ENCODE results near the gene MBLAC1.

The MBLAC1 gene

GRCh38 chr7:100088621-100089457 lies 37.9 kb upstream of the MBLAC1 start, which contains the start of gene COPS6:
Gene COPS6 (plus strand): TSS chr7:100088969. CDS start chr7:100088991, 22 bp downstream.
- intact Hi-C loops (cut with DNase I; ENCODE audit: low total_unique reads): loop anchor here (10.0 kb wide), 1 partner anchor 74 kb away; the partner anchor contains the start of gene ZKSCAN1
- TF ChIP-seq, protein P1, sequence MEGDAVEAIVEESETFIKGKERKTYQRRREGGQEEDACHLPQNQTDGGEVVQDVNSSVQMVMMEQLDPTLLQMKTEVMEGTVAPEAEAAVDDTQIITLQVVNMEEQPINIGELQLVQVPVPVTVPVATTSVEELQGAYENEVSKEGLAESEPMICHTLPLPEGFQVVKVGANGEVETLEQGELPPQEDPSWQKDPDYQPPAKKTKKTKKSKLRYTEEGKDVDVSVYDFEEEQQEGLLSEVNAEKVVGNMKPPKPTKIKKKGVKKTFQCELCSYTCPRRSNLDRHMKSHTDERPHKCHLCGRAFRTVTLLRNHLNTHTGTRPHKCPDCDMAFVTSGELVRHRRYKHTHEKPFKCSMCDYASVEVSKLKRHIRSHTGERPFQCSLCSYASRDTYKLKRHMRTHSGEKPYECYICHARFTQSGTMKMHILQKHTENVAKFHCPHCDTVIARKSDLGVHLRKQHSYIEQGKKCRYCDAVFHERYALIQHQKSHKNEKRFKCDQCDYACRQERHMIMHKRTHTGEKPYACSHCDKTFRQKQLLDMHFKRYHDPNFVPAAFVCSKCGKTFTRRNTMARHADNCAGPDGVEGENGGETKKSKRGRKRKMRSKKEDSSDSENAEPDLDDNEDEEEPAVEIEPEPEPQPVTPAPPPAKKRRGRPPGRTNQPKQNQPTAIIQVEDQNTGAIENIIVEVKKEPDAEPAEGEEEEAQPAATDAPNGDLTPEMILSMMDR (IDR thresholded peaks at IDR 0.05): no peak
- Histone ChIP-seq H3K9me3 (no peaks in the 10 kb centered on the region), H3K27me3 (no peaks in the 10 kb centered on the region), H3K4me3 (peak within 1 kb of the TSS; percentile 80 to 84), H3K4me1 (peaks cover 0 to 24% (median 12%) of the 10 kb centered on the region in 4 donors), H3K27ac (peak within 1 kb of the TSS; percentile 84 to 90), H3K36me3 (peaks cover 34 to 39% (median 36%) of the 10 kb centered on the region in 3 donors)
- peak; percentile 77 to 90 for DNase-seq

GRCh38 chr7:100089458-100090196 lies 37.1 kb upstream of the MBLAC1 start:
- no peaks in the 10 kb centered on the region for H3K9me3 ChIP-seq
- peaks cover 40 to 47% (median 44%) of the 10 kb centered on the region in 3 donors for H3K36me3 ChIP-seq
- intact Hi-C loops (cut with DNase I; ENCODE audit: low total_unique reads): loop anchor here (10.0 kb wide), 1 partner anchor 75 kb away; the partner anchor contains the start of gene ZKSCAN1
- H3K4me3 ChIP-seq: peak overlapping the region; percentile 80 to 84
- H3K4me1 ChIP-seq: peaks cover 0 to 25% (median 12%) of the 10 kb centered on the region in 4 donors
- TF ChIP-seq, protein P1 (IDR thresholded peaks at IDR 0.05): no peak
- H3K27ac ChIP-seq: peak overlapping the region; percentile 84 to 90
- DNase-seq: no peak
- no peaks in the 10 kb centered on the region for H3K27me3 ChIP-seq

DNA sequence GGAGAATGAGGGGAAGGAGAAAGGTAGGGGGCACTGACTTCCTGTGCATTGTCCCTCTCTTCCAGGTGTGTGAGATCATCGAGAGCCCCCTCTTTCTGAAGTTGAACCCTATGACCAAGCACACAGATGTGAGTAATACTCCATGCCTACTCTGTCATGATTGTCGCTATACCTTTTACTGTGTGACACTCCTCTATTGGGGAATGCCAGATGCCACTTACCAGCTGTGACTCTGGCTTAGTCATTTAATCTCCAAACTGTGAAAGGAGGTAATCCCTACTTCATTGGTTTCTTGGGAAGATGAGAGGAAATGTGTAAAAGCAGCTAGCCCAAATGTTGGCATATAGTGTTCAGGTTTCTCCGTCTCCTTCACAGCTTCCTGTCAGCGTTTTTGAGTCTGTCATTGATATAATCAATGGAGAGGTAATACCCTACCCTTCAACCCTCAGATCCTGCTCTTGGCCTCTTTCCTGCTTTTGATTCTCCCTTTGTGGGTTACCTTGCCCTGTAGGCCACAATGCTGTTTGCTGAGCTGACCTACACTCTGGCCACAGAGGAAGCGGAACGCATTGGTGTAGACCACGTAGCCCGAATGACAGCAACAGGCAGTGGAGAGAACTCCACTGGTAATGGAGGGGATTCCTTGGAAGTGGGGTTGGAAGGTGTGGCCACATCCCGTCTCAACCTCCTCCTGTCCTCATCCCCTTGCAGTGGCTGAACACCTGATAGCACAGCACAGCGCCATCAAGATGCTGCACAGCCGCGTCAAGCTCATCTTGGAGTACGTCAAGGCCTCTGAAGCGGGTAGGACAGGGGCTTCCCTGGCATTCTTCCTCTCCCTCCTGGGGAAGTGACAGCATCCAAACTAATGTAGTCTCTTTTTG lies 36.0 kb upstream of the MBLAC1 start:
- Histone ChIP-seq H3K27ac (no peak overlapping the region), H3K36me3 (peaks cover 52 to 59% (median 56%) of the 10 kb centered on the region in 3 donors), H3K4me3 (no peak overlapping the region), H3K9me3 (no peaks in the 10 kb centered on the region), H3K27me3 (no peaks in the 10 kb centered on the region), H3K4me1 (peaks cover 0 to 25% (median 12%) of the 10 kb centered on the region in 4 donors)
- no peak for DNase-seq
- TF ChIP-seq, protein P1 (IDR thresholded peaks at IDR 0.05): no peak
- intact Hi-C loops (cut with DNase I; ENCODE audit: low total_unique reads): no loop called here

DNA sequence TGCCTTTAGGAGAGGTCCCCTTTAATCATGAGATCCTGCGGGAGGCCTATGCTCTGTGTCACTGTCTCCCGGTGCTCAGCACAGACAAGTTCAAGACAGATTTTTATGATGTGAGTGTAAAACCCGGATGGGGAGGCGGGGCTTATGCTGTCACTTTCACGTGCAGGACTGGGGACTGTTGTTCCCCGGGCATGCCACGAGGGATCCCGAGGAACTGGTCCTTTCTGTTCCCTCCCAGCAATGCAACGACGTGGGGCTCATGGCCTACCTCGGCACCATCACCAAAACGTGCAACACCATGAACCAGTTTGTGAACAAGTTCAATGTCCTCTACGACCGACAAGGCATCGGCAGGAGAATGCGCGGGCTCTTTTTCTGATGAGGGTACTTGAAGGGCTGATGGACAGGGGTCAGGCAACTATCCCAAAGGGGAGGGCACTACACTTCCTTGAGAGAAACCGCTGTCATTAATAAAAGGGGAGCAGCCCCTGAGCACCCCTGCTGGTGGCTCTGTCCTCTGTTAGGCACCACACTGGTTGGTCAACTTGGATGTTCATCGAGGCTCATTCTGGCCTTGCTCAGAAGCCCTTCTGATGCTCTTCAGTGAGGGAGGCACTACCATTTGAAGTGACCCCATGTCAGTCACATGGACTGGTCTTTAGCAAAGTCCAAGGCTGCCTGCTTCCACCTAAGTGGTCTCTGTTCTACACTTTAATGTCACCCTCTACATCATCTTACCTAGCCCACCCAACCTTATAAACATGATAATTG lies 35.2 kb upstream of the MBLAC1 start:
- no peak overlapping the region for H3K4me3 ChIP-seq
- H3K36me3 ChIP-seq: peaks cover 60 to 67% (median 63%) of the 10 kb centered on the region in 3 donors
- H3K4me1 ChIP-seq: peaks cover 0 to 25% (median 12%) of the 10 kb centered on the region in 4 donors
- TF ChIP-seq, protein P1 (IDR thresholded peaks at IDR 0.05): no peak
- no peaks in the 10 kb centered on the region for H3K27me3 ChIP-seq
- H3K9me3 ChIP-seq: no peaks in the 10 kb centered on the region
- DNase-seq: no peak
- H3K27ac ChIP-seq: no peak overlapping the region
- intact Hi-C loops (cut with DNase I; ENCODE audit: low total_unique reads): no loop called here
